Measurements from ENCODE around the gene RTEL1.

DNA sequence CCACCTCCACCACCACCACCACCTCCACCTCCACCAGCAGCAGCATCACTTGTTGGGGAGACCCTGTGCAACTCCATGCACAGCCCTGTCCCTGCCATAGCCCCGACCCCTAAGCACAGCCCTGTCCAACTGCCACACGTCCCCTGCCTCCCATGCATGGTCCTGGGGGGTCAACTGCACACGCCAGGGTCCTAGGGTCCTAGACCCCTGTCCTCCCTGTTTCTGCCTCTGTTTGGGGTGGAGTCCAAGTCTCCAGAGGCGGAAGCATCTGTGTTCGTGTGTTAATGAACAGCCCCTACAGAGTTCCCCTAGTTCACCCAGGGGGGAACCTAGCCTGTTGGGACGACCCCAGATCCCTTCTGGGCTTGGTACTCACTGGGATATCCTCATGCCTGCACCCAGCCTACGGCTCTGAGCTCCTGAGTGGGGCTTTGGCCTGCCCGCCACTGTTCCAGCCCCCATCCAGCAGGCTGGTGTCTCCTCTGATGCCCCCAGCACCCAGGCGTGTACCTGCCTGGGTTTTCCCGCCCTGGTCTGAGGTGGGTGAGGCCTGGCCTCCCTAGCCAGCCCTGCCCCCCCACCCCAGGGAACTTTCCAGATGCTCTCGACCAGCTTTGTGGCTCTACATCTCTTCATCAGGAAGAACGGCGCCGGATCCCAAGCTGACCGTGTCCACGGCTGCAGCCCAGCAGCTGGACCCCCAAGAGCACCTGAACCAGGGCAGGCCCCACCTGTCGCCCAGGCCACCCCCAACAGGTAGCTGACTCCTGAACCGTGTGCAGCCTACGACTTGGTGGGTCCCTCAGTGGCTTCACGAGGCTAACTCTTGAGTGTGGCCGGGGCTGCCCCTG, 35.8 kb downstream of the RTEL1 start:
- TF ChIP-seq, protein P1, sequence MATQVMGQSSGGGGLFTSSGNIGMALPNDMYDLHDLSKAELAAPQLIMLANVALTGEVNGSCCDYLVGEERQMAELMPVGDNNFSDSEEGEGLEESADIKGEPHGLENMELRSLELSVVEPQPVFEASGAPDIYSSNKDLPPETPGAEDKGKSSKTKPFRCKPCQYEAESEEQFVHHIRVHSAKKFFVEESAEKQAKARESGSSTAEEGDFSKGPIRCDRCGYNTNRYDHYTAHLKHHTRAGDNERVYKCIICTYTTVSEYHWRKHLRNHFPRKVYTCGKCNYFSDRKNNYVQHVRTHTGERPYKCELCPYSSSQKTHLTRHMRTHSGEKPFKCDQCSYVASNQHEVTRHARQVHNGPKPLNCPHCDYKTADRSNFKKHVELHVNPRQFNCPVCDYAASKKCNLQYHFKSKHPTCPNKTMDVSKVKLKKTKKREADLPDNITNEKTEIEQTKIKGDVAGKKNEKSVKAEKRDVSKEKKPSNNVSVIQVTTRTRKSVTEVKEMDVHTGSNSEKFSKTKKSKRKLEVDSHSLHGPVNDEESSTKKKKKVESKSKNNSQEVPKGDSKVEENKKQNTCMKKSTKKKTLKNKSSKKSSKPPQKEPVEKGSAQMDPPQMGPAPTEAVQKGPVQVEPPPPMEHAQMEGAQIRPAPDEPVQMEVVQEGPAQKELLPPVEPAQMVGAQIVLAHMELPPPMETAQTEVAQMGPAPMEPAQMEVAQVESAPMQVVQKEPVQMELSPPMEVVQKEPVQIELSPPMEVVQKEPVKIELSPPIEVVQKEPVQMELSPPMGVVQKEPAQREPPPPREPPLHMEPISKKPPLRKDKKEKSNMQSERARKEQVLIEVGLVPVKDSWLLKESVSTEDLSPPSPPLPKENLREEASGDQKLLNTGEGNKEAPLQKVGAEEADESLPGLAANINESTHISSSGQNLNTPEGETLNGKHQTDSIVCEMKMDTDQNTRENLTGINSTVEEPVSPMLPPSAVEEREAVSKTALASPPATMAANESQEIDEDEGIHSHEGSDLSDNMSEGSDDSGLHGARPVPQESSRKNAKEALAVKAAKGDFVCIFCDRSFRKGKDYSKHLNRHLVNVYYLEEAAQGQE (IDR thresholded peaks at IDR 0.05; ENCODE audit: insufficient read depth in 1 of 2, low read depth in 2 of 2, low read length in 1 of 2): no peak
- TF ChIP-seq CTCF (IDR thresholded peaks at IDR 0.05): no peak
- TF ChIP-seq POLR2AphosphoS5 (IDR thresholded peaks at IDR 0.05; ENCODE audit: low read depth, low read length): no peak

Measured in Panc1 (cell line).